NCI-H146 (cell line): ENCODE measurements around the gene TINCR.

Experiments
- DNase-seq: peaks from one replicate; lab custom pipeline; 2025; lab: John Stamatoyannopoulos, UW

The TINCR gene

GRCh38 chr19:5588906-5589676 is 21.3 kb upstream of the TINCR start:
- DNase-seq = no peak

DNA sequence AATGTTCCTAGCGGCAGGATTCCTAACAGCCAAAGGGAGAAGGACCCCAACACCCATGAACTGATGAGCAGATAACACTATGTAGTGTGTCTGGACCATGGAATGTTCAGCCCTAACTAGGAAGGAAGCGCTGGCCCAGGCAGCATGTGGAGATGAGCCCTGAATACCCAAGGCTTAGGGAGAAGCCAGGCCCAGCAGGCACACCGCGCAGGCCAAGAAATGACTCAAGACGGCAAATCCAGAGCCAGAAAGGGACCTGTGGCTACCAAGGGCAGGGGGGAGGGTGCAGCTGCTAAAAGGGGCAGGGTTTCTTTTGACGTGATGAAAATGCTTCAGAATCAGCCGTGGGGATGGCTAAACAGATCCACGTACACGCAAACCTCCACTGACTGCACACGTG is 20.7 kb upstream of the TINCR start:
- no peak for DNase-seq

- DNase-seq = no peak
These were observed 19.9 kb upstream of the TINCR start for GRCh38 chr19:5587661-5588060.

DNA sequence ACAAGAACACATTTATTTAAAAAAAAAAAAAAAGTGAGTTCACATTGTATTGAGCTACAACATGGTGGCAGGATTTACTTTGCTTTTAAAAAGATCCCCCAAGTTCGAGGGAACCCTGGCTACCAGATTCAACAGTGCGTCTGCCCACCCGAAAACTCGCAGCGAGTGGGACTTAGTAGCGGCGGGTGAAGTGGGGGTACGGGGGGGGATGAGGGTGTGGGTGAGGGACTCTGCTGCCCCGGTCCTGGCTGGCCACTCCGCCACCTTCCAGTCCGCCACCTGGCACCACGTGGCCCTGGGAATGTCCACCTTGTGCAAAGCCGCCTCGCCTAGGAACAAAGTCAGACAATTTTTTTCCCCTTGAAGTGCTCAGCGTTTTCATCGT is 19.3 kb upstream of the TINCR start:
- no peak for DNase-seq

DNA sequence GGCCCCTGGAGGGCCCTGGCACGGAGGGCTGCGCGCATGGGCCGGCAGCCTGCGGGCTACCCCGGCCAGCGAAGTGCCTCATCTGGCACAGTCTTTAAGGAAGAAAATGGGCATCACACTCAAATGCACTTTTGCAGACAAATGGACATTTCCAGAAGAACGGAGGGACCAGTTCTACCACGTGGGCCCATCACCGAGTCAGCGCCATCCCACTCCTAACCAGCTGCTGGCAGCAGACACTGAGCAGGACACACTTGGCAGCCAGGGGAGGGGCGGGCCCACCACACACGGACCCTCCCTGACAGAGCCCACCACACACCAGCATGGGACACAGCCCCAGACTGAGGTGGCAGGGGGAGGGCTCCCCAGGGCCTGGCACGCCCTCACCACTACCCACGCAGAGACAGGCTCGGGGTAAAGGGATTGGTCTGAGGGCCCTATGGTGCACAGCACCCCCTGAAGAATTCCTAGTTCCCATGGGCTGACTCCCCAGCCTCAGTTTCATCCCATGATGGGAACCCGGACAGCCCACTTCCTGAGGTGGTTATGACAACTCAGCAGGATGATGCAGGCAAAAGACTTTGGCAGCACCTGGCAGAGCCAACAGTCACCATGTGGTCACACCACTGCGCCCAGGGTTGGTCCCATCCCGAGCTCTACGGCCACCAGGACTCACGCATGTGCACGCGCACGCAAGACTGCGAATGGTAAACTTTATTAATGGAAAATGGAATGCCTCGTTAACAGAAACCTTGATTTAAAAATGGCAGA is 18.7 kb upstream of the TINCR start:
- no peak for DNase-seq

DNA sequence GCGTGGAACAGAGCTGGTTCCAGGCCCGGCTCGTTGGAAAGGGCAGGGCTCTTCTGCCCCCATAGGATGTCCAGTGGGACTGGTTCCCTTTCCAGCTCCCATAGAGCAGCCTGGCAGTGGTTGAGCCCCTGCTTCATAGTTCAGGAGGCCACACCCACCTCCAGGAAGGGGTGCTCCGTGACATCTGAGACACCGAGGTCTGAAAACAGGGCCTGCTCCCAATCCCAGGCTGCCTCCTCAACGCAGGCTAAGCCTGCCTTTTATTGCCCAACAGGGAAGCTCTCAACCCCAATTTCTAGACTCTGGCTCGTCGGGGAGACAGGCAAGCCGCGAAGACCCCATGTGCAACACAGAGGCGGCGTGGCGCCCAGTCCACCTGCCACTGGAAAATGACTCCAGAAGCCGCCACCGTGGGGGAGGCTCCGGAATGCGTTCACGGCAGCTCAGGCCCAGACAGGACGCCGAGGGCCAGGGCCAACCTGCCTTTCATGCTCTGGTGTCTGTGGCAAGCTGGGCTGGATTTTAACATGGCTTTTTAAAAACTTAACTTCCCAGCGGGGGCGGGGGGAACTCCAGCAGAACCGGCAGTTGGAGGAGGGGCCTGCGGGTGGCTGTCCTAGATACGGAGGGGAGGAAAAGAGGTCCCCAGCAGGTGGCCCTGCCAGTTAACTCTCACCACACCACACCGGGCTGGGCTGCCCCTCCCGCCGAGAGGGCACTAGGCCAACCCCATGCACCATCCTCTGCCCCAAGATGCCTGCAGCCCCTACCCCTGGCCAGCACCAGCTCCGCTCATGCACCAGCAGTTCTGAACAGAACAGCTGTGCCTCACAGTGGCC is 17.9 kb upstream of the TINCR start:
- no peak for DNase-seq

DNA sequence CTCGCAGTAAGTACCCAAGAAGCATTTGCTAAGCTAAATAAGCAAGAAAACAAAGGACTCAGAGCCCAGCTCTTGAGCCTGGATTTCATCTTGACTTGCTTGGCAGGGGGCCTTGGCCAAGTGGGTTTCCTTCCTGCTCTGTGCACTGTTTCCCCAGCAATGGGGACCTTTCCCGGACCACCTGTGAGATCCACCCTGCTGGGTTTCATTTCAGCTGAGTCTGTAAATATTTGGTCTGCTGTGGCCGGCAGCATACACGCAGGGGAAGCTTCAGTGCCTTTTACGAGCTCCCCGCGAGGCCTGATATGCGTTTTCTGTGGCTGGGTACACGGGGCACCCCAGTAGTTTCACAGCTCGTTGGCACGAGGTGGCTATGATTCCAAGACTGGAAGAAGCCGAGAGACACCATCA is 12.4 kb upstream of the TINCR start:
- peak; percentile 85 for DNase-seq

DNA sequence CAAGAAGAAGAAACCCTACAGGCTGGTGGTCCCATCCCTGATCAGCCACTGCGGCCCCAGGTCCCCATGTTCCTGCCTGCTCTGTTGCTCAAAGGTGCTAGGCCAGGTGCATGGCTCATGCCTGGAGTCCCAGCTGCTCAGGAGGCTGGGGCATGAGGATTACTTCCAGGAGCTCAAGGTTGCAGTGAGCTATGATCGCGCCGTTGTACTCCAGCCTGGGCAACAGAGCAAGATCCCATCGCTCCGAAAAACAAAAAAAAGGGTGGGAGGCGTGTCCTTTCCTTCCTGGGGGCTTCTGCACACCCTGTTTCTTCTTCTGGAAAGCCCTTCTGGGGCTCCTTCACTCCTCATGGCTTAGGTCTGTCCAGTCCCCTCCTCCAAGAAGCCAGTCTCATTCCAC is 11.9 kb upstream of the TINCR start:
- DNase-seq = no peak

DNA sequence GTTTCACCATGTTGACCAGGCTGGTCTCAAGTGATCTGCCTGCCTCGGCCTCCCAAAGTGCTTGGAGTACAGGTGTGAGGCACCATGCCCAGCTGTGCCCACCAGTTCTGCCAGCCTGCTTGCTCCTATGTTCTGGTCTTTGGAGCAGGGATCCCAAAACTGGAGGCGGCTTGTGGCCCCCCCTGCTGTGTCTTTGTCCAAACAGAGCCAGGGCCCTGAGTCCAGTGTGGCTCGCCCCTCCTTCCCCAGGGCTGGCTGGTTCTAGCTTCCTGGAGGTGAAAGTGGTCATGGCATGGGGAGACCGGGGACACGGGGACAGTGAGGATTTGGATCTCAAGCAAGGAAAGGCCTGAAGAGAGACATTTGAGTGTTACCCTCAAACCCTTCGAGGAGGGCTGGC is 11.5 kb upstream of the TINCR start:
- DNase-seq = no peak

DNA sequence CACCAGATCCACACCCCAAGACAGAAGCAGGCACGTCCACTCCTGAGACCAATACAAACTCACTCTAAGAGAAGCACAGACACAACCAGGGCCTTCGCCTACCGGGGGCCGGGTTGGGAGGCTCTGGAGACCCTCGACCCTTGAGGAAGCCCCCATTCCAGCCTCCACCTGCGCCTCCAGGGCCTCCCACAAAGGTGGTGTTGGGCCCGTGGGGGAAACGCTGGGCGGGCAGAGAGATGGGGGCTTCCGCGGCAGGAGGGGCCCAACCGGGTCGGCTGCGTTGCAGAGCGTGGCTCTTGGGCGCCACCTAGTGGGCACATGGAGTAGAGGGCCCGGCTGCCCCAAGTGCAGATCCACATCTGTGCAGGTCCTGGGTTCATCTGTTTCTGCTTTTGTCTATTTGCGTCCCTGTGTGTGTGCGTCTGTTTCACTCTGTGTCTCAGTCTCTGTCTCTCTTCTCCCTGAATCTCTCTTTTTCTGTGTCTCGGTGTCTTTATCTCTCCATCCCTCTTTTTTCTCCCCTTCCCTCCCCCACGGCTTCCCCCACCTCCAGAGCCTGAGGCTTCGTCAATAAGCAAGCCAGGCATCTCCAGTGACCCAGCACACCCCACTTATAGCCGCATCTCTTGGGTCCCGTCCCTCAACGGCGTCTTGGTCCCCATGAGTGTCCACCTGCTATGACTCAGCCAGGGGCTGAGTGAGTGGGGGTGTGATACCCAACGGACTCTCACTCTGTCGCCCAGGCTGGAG is 10.5 kb upstream of the TINCR start:
- DNase-seq = peak; percentile 53

DNA sequence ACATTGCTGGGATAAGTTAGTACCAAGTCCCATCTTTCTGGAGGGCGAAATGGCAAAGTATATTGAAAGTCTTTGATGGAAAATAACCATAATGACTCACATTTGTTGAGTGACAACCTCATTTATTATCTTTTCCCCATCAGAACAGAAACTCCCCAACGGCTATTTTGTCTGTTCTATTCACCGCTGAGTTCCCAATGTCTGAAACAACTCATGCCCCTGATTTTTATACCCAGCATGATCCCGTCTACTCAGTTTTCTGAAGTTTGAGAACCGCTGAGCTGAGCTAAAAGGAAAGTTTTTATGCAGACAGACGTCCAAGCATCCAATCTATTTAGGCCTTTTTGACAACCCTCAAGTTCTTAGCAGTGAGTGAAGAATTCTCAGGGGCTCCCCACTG is 7.8 kb upstream of the TINCR start:
- no peak for DNase-seq

DNA sequence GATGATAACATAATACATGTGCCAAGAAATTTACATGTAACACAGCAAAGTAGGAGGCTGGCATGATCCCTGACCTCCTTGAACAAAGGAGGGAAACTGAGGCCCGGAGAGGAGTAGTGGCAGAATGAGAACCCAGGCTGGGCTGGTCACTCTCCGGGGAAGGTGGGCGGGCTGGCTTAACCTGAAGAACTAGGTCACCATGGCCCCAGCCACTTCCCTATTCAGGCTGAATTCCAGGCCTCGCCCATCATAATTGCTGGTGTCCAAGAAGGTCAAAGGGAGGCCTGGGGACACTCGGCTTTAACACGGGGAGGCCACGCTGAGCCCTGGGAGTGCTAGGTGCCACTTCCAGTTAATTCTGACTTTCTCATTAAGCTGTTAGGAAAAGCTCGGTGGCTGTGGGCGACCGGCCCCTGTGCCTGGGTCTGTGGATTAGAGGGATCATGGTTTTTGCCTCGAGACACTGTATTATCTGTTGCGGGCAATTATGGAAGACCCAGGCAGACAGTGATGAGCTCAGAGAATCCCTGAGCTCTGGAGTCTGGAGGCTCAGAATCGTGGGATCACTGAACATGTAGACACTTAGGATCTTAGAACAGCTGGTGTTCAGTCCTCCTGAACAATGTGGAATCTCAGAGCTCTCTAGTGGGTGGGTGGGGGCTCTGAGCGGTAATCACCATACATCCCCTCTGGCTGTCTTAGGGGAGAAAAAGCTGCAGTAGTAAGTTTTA is 5.0 kb upstream of the TINCR start:
- DNase-seq = peak; percentile 16

GRCh38 chr19:5571777-5572176 is 4.0 kb upstream of the TINCR start:
- DNase-seq = no peak

DNA sequence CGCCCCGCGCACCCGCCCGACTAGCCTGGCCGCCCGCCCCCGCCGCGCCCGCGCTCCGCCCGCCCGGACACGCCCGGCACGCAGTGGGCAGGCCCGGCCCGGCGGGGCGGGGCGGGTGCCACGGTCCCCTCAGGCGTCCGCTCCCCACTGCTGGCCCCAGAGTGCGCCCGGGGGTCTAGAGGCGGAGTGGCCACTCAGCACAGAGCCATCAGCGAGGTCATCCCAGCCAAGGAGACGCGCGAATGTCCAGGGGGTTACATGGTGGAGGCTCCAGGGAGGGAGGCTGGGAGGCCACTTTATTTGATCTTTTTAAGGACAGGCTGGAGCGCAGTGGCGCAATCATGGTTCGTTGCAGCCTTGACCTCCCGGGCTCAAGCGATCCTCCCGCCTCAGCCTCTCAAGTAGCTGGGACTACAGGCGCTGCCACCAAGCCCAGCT is 236 bp upstream of the TINCR start:
- DNase-seq = peak; percentile 45

GRCh38 chr19:5564930-5565329 is 2.8 kb downstream of the TINCR start:
- no peak for DNase-seq

GRCh38 chr19:5563935-5564612 is 3.7 kb downstream of the TINCR start:
- no peak for DNase-seq

- DNase-seq = no peak
These were observed 4.7 kb downstream of the TINCR start for GRCh38 chr19:5563008-5563431.

GRCh38 chr19:5562280-5562679 is 5.5 kb downstream of the TINCR start:
- no peak for DNase-seq

GRCh38 chr19:5561559-5561958 is 6.2 kb downstream of the TINCR start:
- DNase-seq = no peak

DNA sequence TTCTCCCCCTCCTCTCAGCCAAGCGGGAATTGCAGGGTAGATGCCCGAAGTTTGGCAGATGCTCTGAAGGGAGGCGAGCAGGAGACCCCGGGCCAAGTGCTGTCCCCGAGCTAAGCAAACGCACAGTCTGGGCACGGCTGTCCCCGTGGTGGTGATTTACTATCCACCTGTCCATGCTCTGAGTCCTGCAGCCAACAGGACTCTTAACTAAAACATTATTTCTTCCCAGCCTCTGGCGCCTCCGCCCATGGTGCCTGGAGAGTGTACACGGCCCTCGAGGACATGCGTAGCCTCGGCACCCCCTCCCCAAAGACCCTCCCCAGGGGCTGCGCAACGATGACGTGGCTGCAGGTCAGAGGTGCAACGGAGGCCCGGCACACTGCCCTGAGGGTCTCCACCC is 7.6 kb downstream of the TINCR start:
- DNase-seq = no peak

- DNase-seq = no peak
These were observed 8.0 kb downstream of the TINCR start for GRCh38 chr19:5559804-5560133.
